ENCODE measurements around the gene VKORC1L1. TPM values are rescaled to one million over a fixed set of nuclear protein-coding genes. Genes with fewer than 3 reads are reported as not detected.
"Not testable (repeated sequence)": the region's sequence is repeated elsewhere in the genome, so short reads cannot be mapped to it uniquely, and the experiment has no call there.

The VKORC1L1 gene
- total RNA-seq, 2 experiments from 2014 or later, result 27.1 to 28.6 TPM

- CTCF ChIA-PET, POLR2A ChIA-PET: not testable (repeated sequence)
Measured at GRCh38 chr7:65879292-65880153, 6.6 kb downstream of the VKORC1L1 start.

- CTCF ChIA-PET, POLR2A ChIA-PET: not testable (repeated sequence)
Measured at GRCh38 chr7:65880242-65880641, 7.4 kb downstream of the VKORC1L1 start.

- POLR2A ChIA-PET, CTCF ChIA-PET: not testable (repeated sequence)
Measured at GRCh38 chr7:65884983-65885382, 12.1 kb downstream of the VKORC1L1 start.

GRCh38 chr7:65885533-65885932 is 12.7 kb downstream of the VKORC1L1 start:
- CTCF ChIA-PET, POLR2A ChIA-PET: not testable (repeated sequence)

GRCh38 chr7:65888434-65889156 is 15.7 kb downstream of the VKORC1L1 start:
- CTCF ChIA-PET, POLR2A ChIA-PET: not testable (repeated sequence)

- CTCF ChIA-PET, POLR2A ChIA-PET: not testable (repeated sequence)
Measured at GRCh38 chr7:65889722-65890121, 16.8 kb downstream of the VKORC1L1 start.

GRCh38 chr7:65892161-65892560 is 19.3 kb downstream of the VKORC1L1 start:
- POLR2A ChIA-PET, result no interaction called here

GRCh38 chr7:65892835-65893234 is 20.0 kb downstream of the VKORC1L1 start:
- ChIA-PET POLR2A (no interaction called here), CTCF (no interaction called here)

More at GRCh38 chr7:65892161-65892560, 19.3 kb downstream of the VKORC1L1 start:
- CTCF ChIA-PET, result no interaction called here

GRCh38 chr7:65896279-65896870 is 23.5 kb downstream of the VKORC1L1 start:
- POLR2A ChIA-PET, result no interaction called here
- CTCF ChIA-PET, result interaction anchor here (0.7 kb wide), 1 partner anchor 1119 kb away, joined by 3 read pairs; no protein-coding TSS in a partner anchor

GRCh38 chr7:65897289-65897688 is 24.4 kb downstream of the VKORC1L1 start:
- POLR2A ChIA-PET, CTCF ChIA-PET: not testable (repeated sequence)

- CTCF ChIA-PET, POLR2A ChIA-PET: not testable (repeated sequence)
Measured at GRCh38 chr7:65898677-65899447, 26.0 kb downstream of the VKORC1L1 start.

- ChIA-PET CTCF (no interaction called here), POLR2A (no interaction called here)
Measured at GRCh38 chr7:65902306-65902705, 29.4 kb downstream of the VKORC1L1 start.

- CTCF ChIA-PET, result no interaction called here
- POLR2A ChIA-PET, result no interaction called here
Measured at GRCh38 chr7:65907501-65908198, 34.8 kb downstream of the VKORC1L1 start.

GRCh38 chr7:65910237-65910636 is 37.4 kb downstream of the VKORC1L1 start:
- CTCF ChIA-PET, result interaction anchor here (0.7 kb wide), 1 partner anchor 62 kb away, joined by 3 read pairs; no protein-coding TSS in a partner anchor
- POLR2A ChIA-PET, result no interaction called here

- POLR2A ChIA-PET, result interaction anchor here (0.6 kb wide), 1 partner anchor 160 kb away, joined by 5 read pairs; no protein-coding TSS in a partner anchor
- CTCF ChIA-PET, result no interaction called here
Measured at GRCh38 chr7:65912237-65912636, 39.4 kb downstream of the VKORC1L1 start.

- POLR2A ChIA-PET, result no interaction called here
- CTCF ChIA-PET, result interaction anchor here (0.7 kb wide), 1 partner anchor 77 kb away, joined by 3 read pairs; no protein-coding TSS in a partner anchor
Measured at GRCh38 chr7:65915921-65916657, 43.2 kb downstream of the VKORC1L1 start.

- ChIA-PET CTCF (no interaction called here), POLR2A (no interaction called here)
Measured at GRCh38 chr7:65923316-65923715, 50.4 kb downstream of the VKORC1L1 start.

- CTCF ChIA-PET, result no interaction called here
- POLR2A ChIA-PET, result no interaction called here
Measured at GRCh38 chr7:65924193-65924592, 51.3 kb downstream of the VKORC1L1 start.

- ChIA-PET POLR2A (no interaction called here), CTCF (no interaction called here)
Measured at GRCh38 chr7:65925040-65925439, 52.2 kb downstream of the VKORC1L1 start.
